ENCODE measurements around the gene GPANK1.

GRCh38 chr6:31687321-31687720, 22.5 kb upstream of the GPANK1 start:
- TF ChIP-seq, protein P1, sequence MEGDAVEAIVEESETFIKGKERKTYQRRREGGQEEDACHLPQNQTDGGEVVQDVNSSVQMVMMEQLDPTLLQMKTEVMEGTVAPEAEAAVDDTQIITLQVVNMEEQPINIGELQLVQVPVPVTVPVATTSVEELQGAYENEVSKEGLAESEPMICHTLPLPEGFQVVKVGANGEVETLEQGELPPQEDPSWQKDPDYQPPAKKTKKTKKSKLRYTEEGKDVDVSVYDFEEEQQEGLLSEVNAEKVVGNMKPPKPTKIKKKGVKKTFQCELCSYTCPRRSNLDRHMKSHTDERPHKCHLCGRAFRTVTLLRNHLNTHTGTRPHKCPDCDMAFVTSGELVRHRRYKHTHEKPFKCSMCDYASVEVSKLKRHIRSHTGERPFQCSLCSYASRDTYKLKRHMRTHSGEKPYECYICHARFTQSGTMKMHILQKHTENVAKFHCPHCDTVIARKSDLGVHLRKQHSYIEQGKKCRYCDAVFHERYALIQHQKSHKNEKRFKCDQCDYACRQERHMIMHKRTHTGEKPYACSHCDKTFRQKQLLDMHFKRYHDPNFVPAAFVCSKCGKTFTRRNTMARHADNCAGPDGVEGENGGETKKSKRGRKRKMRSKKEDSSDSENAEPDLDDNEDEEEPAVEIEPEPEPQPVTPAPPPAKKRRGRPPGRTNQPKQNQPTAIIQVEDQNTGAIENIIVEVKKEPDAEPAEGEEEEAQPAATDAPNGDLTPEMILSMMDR (IDR thresholded peaks at IDR 0.05), result no peak
- TF ChIP-seq EP300 (IDR thresholded peaks at IDR 0.05), result no peak
- TF ChIP-seq POLR2AphosphoS5 (IDR thresholded peaks at IDR 0.05), result no peak

Measured in upper lobe of left lung (tissue), 4 donors.